Measurements from ENCODE around the gene PGBD2. TPM values are rescaled to one million over a fixed set of nuclear protein-coding genes. Genes with fewer than 3 reads are reported as not detected.

PGBD2 gene
- polyA plus RNA-seq, 1 donor (not counting 4 experiments of a cell fraction or from before 2014, with no cell fraction given), result 5.1 TPM

DNA sequence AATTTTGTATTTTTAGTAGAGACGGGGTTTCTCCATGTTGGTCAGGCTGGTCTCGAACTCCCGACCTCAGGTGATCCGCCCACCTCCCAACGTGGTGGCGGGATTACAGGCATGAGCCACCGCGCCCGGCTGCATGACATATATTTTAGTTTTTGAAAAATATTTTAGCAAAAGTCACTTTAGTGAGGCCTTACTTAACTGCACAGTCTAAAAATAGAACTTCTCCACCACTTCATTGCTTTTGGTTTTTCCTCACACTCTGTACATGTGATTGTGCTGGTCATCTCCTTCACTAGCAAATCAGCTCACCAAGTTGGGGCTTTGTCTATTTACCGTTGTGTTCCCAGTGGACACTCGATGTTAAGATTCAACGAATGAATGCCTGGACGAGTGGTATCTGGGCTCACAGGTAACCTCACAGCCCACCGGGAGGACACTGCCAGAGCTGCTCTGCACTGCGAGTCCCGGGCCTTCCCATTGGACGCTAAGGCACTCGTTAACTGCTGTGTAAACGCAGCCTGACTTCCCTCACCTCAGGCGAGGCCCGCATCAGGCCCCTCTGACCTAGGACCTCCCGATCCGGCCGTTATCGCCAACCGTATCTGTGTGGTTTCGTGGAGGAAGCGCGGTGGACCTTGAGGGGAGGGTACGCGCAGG, 33.2 kb upstream of the PGBD2 start:
- TF ChIP-seq, protein P1, sequence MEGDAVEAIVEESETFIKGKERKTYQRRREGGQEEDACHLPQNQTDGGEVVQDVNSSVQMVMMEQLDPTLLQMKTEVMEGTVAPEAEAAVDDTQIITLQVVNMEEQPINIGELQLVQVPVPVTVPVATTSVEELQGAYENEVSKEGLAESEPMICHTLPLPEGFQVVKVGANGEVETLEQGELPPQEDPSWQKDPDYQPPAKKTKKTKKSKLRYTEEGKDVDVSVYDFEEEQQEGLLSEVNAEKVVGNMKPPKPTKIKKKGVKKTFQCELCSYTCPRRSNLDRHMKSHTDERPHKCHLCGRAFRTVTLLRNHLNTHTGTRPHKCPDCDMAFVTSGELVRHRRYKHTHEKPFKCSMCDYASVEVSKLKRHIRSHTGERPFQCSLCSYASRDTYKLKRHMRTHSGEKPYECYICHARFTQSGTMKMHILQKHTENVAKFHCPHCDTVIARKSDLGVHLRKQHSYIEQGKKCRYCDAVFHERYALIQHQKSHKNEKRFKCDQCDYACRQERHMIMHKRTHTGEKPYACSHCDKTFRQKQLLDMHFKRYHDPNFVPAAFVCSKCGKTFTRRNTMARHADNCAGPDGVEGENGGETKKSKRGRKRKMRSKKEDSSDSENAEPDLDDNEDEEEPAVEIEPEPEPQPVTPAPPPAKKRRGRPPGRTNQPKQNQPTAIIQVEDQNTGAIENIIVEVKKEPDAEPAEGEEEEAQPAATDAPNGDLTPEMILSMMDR (optimal IDR thresholded peaks at IDR 0.05 in 1 of 3, IDR thresholded peaks at IDR 0.05 in 1 of 3, conservative IDR thresholded peaks at IDR 0.05 in 1 of 3; ENCODE audit: extremely low read depth in 1 of 3, insufficient read depth in 2 of 3, low read length in 3 of 3), result no peak
- TF ChIP-seq EZH2 (IDR thresholded peaks at IDR 0.05; ENCODE audit: low read length), result no peak
- Histone ChIP-seq H2AFZ (ENCODE audit: control insufficient read depth, low read length) (peak overlapping the region; percentile 100), H3K79me2 (ENCODE audit: control insufficient read depth, insufficient read depth, low read length) (no peaks in the 10 kb centered on the region), H3K9ac (ENCODE audit: control insufficient read depth, extremely low read depth, insufficient read depth, low read length) (peak overlapping the region; percentile 87), H3K4me3 (ENCODE audit: control insufficient read depth in 2 of 3, extremely low read depth in 1 of 3, insufficient read depth in 2 of 3, low read depth in 1 of 3, low read length in 3 of 3) (peak overlapping the region; percentile 55 to 95 (median 67)), H4K20me1 (ENCODE audit: control insufficient read depth, extremely low read depth, insufficient read depth, low read length) (no peaks in the 10 kb centered on the region), H3K27me3 (ENCODE audit: control insufficient read depth, extremely low read depth, insufficient read depth, low read length) (no peaks in the 10 kb centered on the region), H3K4me2 (ENCODE audit: control insufficient read depth, extremely low read depth, insufficient read depth, low read depth, low read length) (peak overlapping the region; percentile 88), H3K4me1 (ENCODE audit: control insufficient read depth, extremely low read depth, insufficient read depth, low read length) (peaks cover 4% of the 10 kb centered on the region), H3K9me3 (ENCODE audit: control insufficient read depth, low read depth, low read length) (no peaks in the 10 kb centered on the region), H3K9me1 (ENCODE audit: control insufficient read depth, extremely low read depth, insufficient read depth, low read length) (no peaks in the 10 kb centered on the region), H3K27ac (ENCODE audit: control insufficient read depth, insufficient read depth, low read length) (peak overlapping the region; percentile 88), H3K36me3 (ENCODE audit: control insufficient read depth in 2 of 2, extremely low read depth in 1 of 2, insufficient read depth in 2 of 2, low read length in 2 of 2) (no peaks in the 10 kb centered on the region)
- FAIRE-seq (no peak), DNase-seq (ENCODE audit: low read depth, low spot score) (no peak)
- dilution Hi-C loops (cut with MboI; ENCODE audit: extremely low pct_ligation_motif_present, low sequenced_read_pairs), result no loop called here

DNA sequence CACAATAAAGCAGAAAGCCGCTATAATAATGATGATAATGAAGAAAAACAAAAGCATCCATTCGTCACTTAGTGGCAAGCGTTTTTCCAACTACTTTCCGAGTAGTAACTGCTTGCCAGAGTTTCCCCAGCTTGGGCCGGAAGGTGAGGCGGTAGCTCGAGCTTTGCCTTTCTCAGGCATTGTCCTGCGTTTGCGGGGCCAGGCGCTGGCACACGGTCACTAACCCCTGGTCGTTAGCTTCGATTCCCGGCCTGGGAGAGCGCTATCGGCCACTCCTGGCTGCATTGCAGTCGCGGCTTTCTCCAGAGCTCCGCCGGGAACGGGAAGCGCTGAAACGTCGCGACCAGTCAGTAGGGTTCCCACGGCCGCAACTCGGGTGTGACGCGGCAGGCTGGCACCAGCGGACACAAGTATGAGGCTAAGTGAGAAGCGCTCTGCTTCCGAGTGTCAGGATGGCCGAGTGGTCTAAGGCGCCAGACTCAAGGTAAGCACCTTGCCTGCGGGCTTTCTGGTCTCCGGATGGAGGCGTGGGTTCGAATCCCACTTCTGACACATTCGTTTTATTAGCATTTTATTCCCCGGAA, 32.5 kb upstream of the PGBD2 start:
- Histone ChIP-seq H3K4me3 (ENCODE audit: control insufficient read depth in 2 of 3, extremely low read depth in 1 of 3, insufficient read depth in 2 of 3, low read depth in 1 of 3, low read length in 3 of 3) (peak overlapping the region; percentile 55 to 95 (median 82)), H3K9me3 (ENCODE audit: control insufficient read depth, low read depth, low read length) (no peaks in the 10 kb centered on the region), H3K4me2 (ENCODE audit: control insufficient read depth, extremely low read depth, insufficient read depth, low read depth, low read length) (peak overlapping the region; percentile 88), H4K20me1 (ENCODE audit: control insufficient read depth, extremely low read depth, insufficient read depth, low read length) (no peaks in the 10 kb centered on the region), H2AFZ (ENCODE audit: control insufficient read depth, low read length) (peak overlapping the region; percentile 100), H3K27me3 (ENCODE audit: control insufficient read depth, extremely low read depth, insufficient read depth, low read length) (no peaks in the 10 kb centered on the region), H3K27ac (ENCODE audit: control insufficient read depth, insufficient read depth, low read length) (peak overlapping the region; percentile 88), H3K9me1 (ENCODE audit: control insufficient read depth, extremely low read depth, insufficient read depth, low read length) (no peaks in the 10 kb centered on the region), H3K4me1 (ENCODE audit: control insufficient read depth, extremely low read depth, insufficient read depth, low read length) (peaks cover 4% of the 10 kb centered on the region), H3K79me2 (ENCODE audit: control insufficient read depth, insufficient read depth, low read length) (no peaks in the 10 kb centered on the region), H3K36me3 (ENCODE audit: control insufficient read depth in 2 of 2, extremely low read depth in 1 of 2, insufficient read depth in 2 of 2, low read length in 2 of 2) (no peaks in the 10 kb centered on the region), H3K9ac (ENCODE audit: control insufficient read depth, extremely low read depth, insufficient read depth, low read length) (peak overlapping the region; percentile 87)
- DNase-seq (ENCODE audit: low read depth, low spot score), result peak; percentile 95
- no peak for FAIRE-seq
- dilution Hi-C loops (cut with MboI; ENCODE audit: extremely low pct_ligation_motif_present, low sequenced_read_pairs), result no loop called here
- TF ChIP-seq, protein P1 (optimal IDR thresholded peaks at IDR 0.05 in 1 of 3, IDR thresholded peaks at IDR 0.05 in 1 of 3, conservative IDR thresholded peaks at IDR 0.05 in 1 of 3; ENCODE audit: extremely low read depth in 1 of 3, insufficient read depth in 2 of 3, low read length in 3 of 3), result no peak
- TF ChIP-seq EZH2 (IDR thresholded peaks at IDR 0.05; ENCODE audit: low read length), result no peak

Data from keratinocyte (primary cell).